K562 (cell line): ENCODE data around the gene NRF1. TPM values are rescaled to one million over a fixed set of nuclear protein-coding genes. Genes with fewer than 3 reads are reported as not detected.
A peak's percentile ranks its signal among the peaks of the same experiment; 100 is the strongest.

ENCODE experiments used
- BRD9 ChIP-seq: fragments of 450-650 bp; IDR thresholded peaks from 2 replicates; pipeline ENCODE4 v1.6.1; 2018; ENCODE audit warnings: low read depth; ENCODE audit not compliant: partially characterized antibody
- CAMTA2 ChIP-seq: fragments of 250-450 bp; sonication (Bioruptor Pico); conservative IDR thresholded peaks from 2 replicates; pipeline ENCODE4 v1.5.1; 2022
- CCNT2 ChIP-seq: IDR thresholded peaks from 2 replicates; pipeline ENCODE4 v1.6.1; 2011; ENCODE audit warnings: borderline replicate concordance, low read depth, mild to moderate bottlenecking, moderate library complexity, mixed read lengths, low read length; ENCODE audit not compliant: insufficient read length; ENCODE audit errors: extremely low read depth
- CREB3 ChIP-seq: fragments of 450-650 bp; conservative IDR thresholded peaks from 2 replicates; pipeline ENCODE4 v1.6.1; 2016; ENCODE audit warnings: missing genetic modification characterization, low read depth, mild to moderate bottlenecking, missing compliant biosample characterization, moderate library complexity
- CREB3L1 ChIP-seq: fragments of 450-650 bp; IDR thresholded peaks from 2 replicates; pipeline ENCODE4 v1.6.1; 2014; ENCODE audit warnings: low read depth, mild to moderate bottlenecking, moderate library complexity, borderline replicate concordance
- CXXC5 ChIP-seq: fragments of 250-450 bp; sonication (Bioruptor Pico); IDR thresholded peaks from 2 replicates; pipeline ENCODE4 v1.8.0; 2022; ENCODE audit warnings: inconsistent platforms, mild to moderate bottlenecking, moderate library complexity
- DPF2 ChIP-seq: fragments of 450-650 bp; IDR thresholded peaks from 2 replicates; pipeline ENCODE4 v1.6.1; 2016
- ETS2 ChIP-seq: IDR thresholded peaks from 2 replicates; pipeline ENCODE4 v1.6.1; 2016; ENCODE audit warnings: borderline replicate concordance, missing genetic modification characterization, mild to moderate bottlenecking, moderate library complexity, missing compliant biosample characterization; ENCODE audit not compliant: poor library complexity, severe bottlenecking
- GATAD2B ChIP-seq: fragments of 450-650 bp; IDR thresholded peaks from 2 replicates; pipeline ENCODE4 v1.6.1; 2017; ENCODE audit warnings: mild to moderate bottlenecking, borderline replicate concordance
- GTF2B ChIP-seq: IDR thresholded peaks from 2 replicates; pipeline ENCODE4 v1.6.1; 2011; ENCODE audit not compliant: insufficient read length; ENCODE audit errors: extremely low read depth
- IRF2 ChIP-seq: sonication (generic); formaldehyde crosslinking; IDR thresholded peaks from 2 replicates; pipeline ENCODE4 v1.8.1; 2022; ENCODE audit warnings: mild to moderate bottlenecking, missing genetic modification reagents
- JUND ChIP-seq, 2 experiments: IDR thresholded peaks; 2 replicates in 1 of 2; 3 replicates in 1 of 2; pipeline ENCODE4 v1.6.1; 2011; ENCODE audit warnings: borderline replicate concordance in 2 of 2, low read depth in 2 of 2, low read length in 2 of 2, improper control_type of control experiment in 1 of 2, missing biosample characterization in 1 of 2, missing genetic modification characterization in 1 of 2, missing genetic modification reagents in 1 of 2
- KAT2B ChIP-seq: IDR thresholded peaks from one replicate; pipeline ENCODE4 v1.6.1; 2012; ENCODE audit warnings: low read depth, mild to moderate bottlenecking, control low read depth, inconsistent platforms, low read length, moderate library complexity
- KLF16 ChIP-seq: IDR thresholded peaks from 2 replicates; pipeline ENCODE4 v1.6.1; 2016; ENCODE audit warnings: antibody characterized with exemption
- RBM22 ChIP-seq: fragments of 200-400 bp; formaldehyde crosslinking; IDR thresholded peaks from 2 replicates; pipeline ENCODE4 v1.6.1; 2018; ENCODE audit warnings: low read length, low read depth; ENCODE audit not compliant: poor library complexity, severe bottlenecking
- RCOR1 ChIP-seq, 2 experiments: IDR thresholded peaks; 2 replicates each; pipeline ENCODE4 v1.6.1; 2012; ENCODE audit warnings: low read depth in 2 of 2, low read length in 2 of 2, borderline replicate concordance in 1 of 2, improper control_type of control experiment in 1 of 2
- SMARCC2 ChIP-seq: fragments of 450-650 bp; IDR thresholded peaks from 2 replicates; pipeline ENCODE4 v1.6.1; 2017; ENCODE audit warnings: antibody characterized with exemption, moderate library complexity, mild to moderate bottlenecking, low read depth
- THAP7 ChIP-seq: fragments of 250-450 bp; sonication (Bioruptor Pico); IDR thresholded peaks from 2 replicates; pipeline ENCODE4 v1.5.0; 2021
- YY1 ChIP-seq, 3 experiments: IDR thresholded peaks; 2 replicates each; pipeline ENCODE4 v1.6.1; 2011; ENCODE audit warnings: low read length in 2 of 3, mild to moderate bottlenecking in 2 of 3, moderate library complexity in 2 of 3, borderline replicate concordance in 1 of 3, control low read depth in 1 of 3, low read depth in 1 of 3; ENCODE audit not compliant: insufficient read depth in 3 of 3, insufficient replicate concordance in 2 of 3, control insufficient read depth in 1 of 3, insufficient read length in 1 of 3; ENCODE audit errors: extremely low read depth in 1 of 3
- ZFX ChIP-seq: sonication (generic); formaldehyde crosslinking; IDR thresholded peaks from 2 replicates; pipeline ENCODE4 v1.8.0; 2022; ENCODE audit warnings: mild to moderate bottlenecking, missing genetic modification reagents, moderate library complexity
- ZNF174 ChIP-seq: fragments of 250-450 bp; sonication (Bioruptor Pico); IDR thresholded peaks from 2 replicates; pipeline ENCODE4 v1.4.0; 2020; ENCODE audit warnings: mild to moderate bottlenecking
- ZNF175 ChIP-seq: fragments of 200-800 bp; sonication (Bioruptor generic); IDR thresholded peaks from 2 replicates; pipeline ENCODE4 v1.6.1; 2016; ENCODE audit warnings: low read depth, mild to moderate bottlenecking, missing genetic modification characterization, missing compliant biosample characterization
- ZNF384 ChIP-seq: IDR thresholded peaks from 2 replicates; pipeline ENCODE4 v1.6.1; 2012; ENCODE audit warnings: low read depth, low read length, improper control_type of control experiment
- polyA plus RNA-seq, 8 experiments: library from polyadenylated mRNA; depleted of rRNA in 4 of 8; stranded (reverse) in 5 of 8; unstranded in 3 of 8; fragments of >200 nt; fragmentation: Nextera tagmentation in 2 of 8; fragmentation: Illumina TruSeq in 1 of 8; extraction: Ambion mirVana in 2 of 8; extraction: Trizol in 1 of 8; gene quantifications; 2 replicates each; pipeline versions ENCODE4 v1.2.1 to v1.2.3, GENCODE V29; 2011 to 2014; ENCODE audit warnings: inconsistent platforms in 1 of 8, missing spikeins in 1 of 8
- total RNA-seq, 7 experiments: library from RNA; depleted of rRNA in 6 of 7; stranded (reverse); fragments of >200 nt in 6 of 7; fragmentation: Illumina TruSeq in 2 of 7; extraction: Trizol in 2 of 7; gene quantifications; 2 replicates each; pipeline versions ENCODE4 v1.2.1 to v1.2.3, GENCODE V29; 2011 to 2021; ENCODE audit warnings: low replicate concordance in 1 of 7

Gene NRF1
- total and polyA plus RNA-seq, 9 of the 15 experiments (the other 6 are each of a cell fraction or from before 2014, with no cell fraction given), result 8.6 to 28.8 (median 20.3) TPM

- TF ChIP-seq CREB3 (tag) (no peak), RBM22 (no peak), KLF16 (peak; percentile 76), ZFX (CRISPR knock-in tag) (peak; percentile 48; the same call in 1 of the 2 replicates), RCOR1 (IDR thresholded peaks at IDR 0.05; ENCODE audit: borderline replicate concordance in 1 of 2, low read depth in 2 of 2, low read length in 2 of 2) (peak in 1 of 2 experiments; percentile 87; a peak in 2 of 4 replicates), ETS2 (no peak), ZNF175 (CRISPR knock-in tag) (no peak), KAT2B (no peak), CCNT2 (no peak), ZNF174 (CRISPR knock-in tag) (no peak), SMARCC2 (no peak), ZNF384 (no peak; the same call in 1 of the 2 replicates), GATAD2B (no peak), CAMTA2 (CRISPR knock-in tag) (no peak), GTF2B (no peak), CREB3L1 (no peak), CXXC5 (CRISPR knock-in tag) (no peak), BRD9 (no peak), JUND (IDR thresholded peaks at IDR 0.05; ENCODE audit: borderline replicate concordance, low read depth, low read length) (peak; percentile 54; the same call in 1 of the 2 replicates), JUND (tag; IDR thresholded peaks at IDR 0.05; ENCODE audit: borderline replicate concordance, low read depth, low read length) (no peak; the same call in 2 of the 3 replicates), YY1 (IDR thresholded peaks at IDR 0.05; ENCODE audit: borderline replicate concordance in 1 of 3, control insufficient read depth in 1 of 3, extremely low read depth in 1 of 3, insufficient read depth in 3 of 3, insufficient read length in 1 of 3, insufficient replicate concordance in 2 of 3, low read depth in 1 of 3, low read length in 2 of 3) (peak in 1 of 3 experiments; percentile 23), IRF2 (CRISPR knock-in tag) (no peak), THAP7 (no peak), DPF2 (no peak)
Measured at GRCh38 chr7:129635300-129636029, 23.9 kb downstream of the NRF1 start (continued).
